K562 (cell line): ENCODE results near the gene ZNF124. TPM values are rescaled to one million over a fixed set of nuclear protein-coding genes. Genes with fewer than 3 reads are reported as not detected.

ENCODE experiments used
- ATAC-seq: fragments of 200-7000 bp; cut with Tn5 transposase; 3 replicates; pipeline ENCODE4 v1.9.1; 2020; ENCODE audit warnings: moderate library complexity
- BruUV-seq: library from RNA; stranded (reverse); fragments of 400-500 nt; replicated peaks from 2 replicates; lab custom pipeline; 2021; lab: Mats Ljungman, UMichigan
- CTCF ChIA-PET: fragments of 300-600 bp; formaldehyde crosslinking; extraction: SDS; loops from one replicate; lab custom pipeline; 2021; ENCODE audit warnings: low intra/inter-chr PET ratio; lab: Yijun Ruan, JAX
- POLR2A ChIA-PET: fragments of 300-600, 350-650 bp; sonication (Branson Sonifier 250); formaldehyde crosslinking; extraction: SDS; loops from one replicate; lab custom pipeline; 2021; ENCODE audit warnings: antibody characterized with exemption, inconsistent platforms; lab: Yijun Ruan, JAX
- DNase-seq, 4 experiments: peaks; one replicate each; pipeline versions ENCODE4 v3.0.0 to v3.0.0-alpha.2; 2011 to 2018; ENCODE audit warnings: low spot score in 3 of 4, mixed read lengths in 3 of 4; ENCODE audit errors: extremely low read depth in 1 of 4
- FAIRE-seq: peaks from 2 replicates; lab custom pipeline; 2011; peaks lifted over from hg19 to GRCh38; lab: Jason Lieb, UNC
- H2AFZ ChIP-seq: 2 replicates; pipeline ENCODE4 v1.6.0; 2011; ENCODE audit warnings: low read depth, low read length, control low read depth, inconsistent platforms
- H3K27ac ChIP-seq: fragments of 200-600 bp; 3 replicates; pipeline ENCODE4 v1.8.0; 2011; ENCODE audit warnings: low read depth, mild to moderate bottlenecking, control low read depth, inconsistent platforms, low read length, moderate library complexity, mixed read lengths; ENCODE audit errors: extremely low read depth
- H3K27me3 ChIP-seq, 2 experiments: fragments of 300-600 bp in 1 of 2; 2 replicates in 1 of 2; 3 replicates in 1 of 2; pipeline versions ENCODE4 v1.6.0 to v1.8.0; 2011; ENCODE audit warnings: inconsistent platforms in 2 of 2, low read length in 2 of 2, mild to moderate bottlenecking in 1 of 2, mixed read lengths in 1 of 2, moderate library complexity in 1 of 2; ENCODE audit not compliant: control insufficient read depth in 2 of 2, insufficient read depth in 2 of 2
- H3K36me3 ChIP-seq: fragments of 300-600 bp; 3 replicates; pipeline ENCODE4 v1.8.0; 2011; ENCODE audit warnings: mild to moderate bottlenecking, low read length, inconsistent platforms; ENCODE audit not compliant: control insufficient read depth, insufficient read depth
- H3K4me1 ChIP-seq, 2 experiments: fragments of 200-600 bp in 1 of 2; replicated peaks in 1 of 2; 2 replicates in 1 of 2; 3 replicates in 1 of 2; pipeline versions ENCODE4 v1.5.1 to v1.8.0; 2011; ENCODE audit warnings: inconsistent platforms in 2 of 2, low read length in 2 of 2, mild to moderate bottlenecking in 1 of 2, mixed read lengths in 1 of 2, moderate library complexity in 1 of 2; ENCODE audit not compliant: control insufficient read depth in 2 of 2, insufficient read depth in 2 of 2
- H3K4me2 ChIP-seq: 2 replicates; pipeline ENCODE4 v1.6.1; 2011; ENCODE audit warnings: low read length, control low read depth, inconsistent platforms, mixed read lengths; ENCODE audit not compliant: insufficient read depth
- H3K4me3 ChIP-seq: fragments of 200-600 bp; sonication (generic), shearing (Covaris generic); 2 replicates; pipeline ENCODE4 v1.5.1; 2016; ENCODE audit warnings: control low read depth, inconsistent platforms
- H3K79me2 ChIP-seq: fragments of 200-600 bp; 3 replicates; pipeline ENCODE4 v1.8.0; 2011; ENCODE audit warnings: low read length, inconsistent platforms; ENCODE audit not compliant: control insufficient read depth, insufficient read depth
- H3K9ac ChIP-seq, 2 experiments: 2 replicates each; pipeline versions ENCODE4 v1.6.0 to v1.6.1; 2011; ENCODE audit warnings: low read depth in 2 of 2, low read length in 2 of 2, control low read depth in 1 of 2, inconsistent platforms in 1 of 2, mild to moderate bottlenecking in 1 of 2, mixed read lengths in 1 of 2; ENCODE audit not compliant: insufficient read depth in 1 of 2
- H3K9me1 ChIP-seq: one replicate; pipeline ENCODE4 v1.6.0; 2011; ENCODE audit warnings: inconsistent platforms, mild to moderate bottlenecking, low read length, moderate library complexity; ENCODE audit not compliant: control insufficient read depth, insufficient read depth
- H3K9me3 ChIP-seq: replicated peaks from 2 replicates; pipeline ENCODE4 v1.5.1; 2011; ENCODE audit warnings: low read depth, low read length, inconsistent platforms; ENCODE audit not compliant: control insufficient read depth, insufficient read depth
- H4K20me1 ChIP-seq: replicated peaks from 2 replicates; pipeline ENCODE4 v1.6.1; 2011; ENCODE audit warnings: low read length, inconsistent platforms, mixed read lengths; ENCODE audit not compliant: control insufficient read depth, insufficient read depth
- C11orf30 ChIP-seq: fragments of 450-650 bp; IDR thresholded peaks from 2 replicates; pipeline ENCODE4 v1.6.1; 2016; ENCODE audit warnings: low read depth, mild to moderate bottlenecking
- FOXJ2 ChIP-seq: fragments of 200-800 bp; sonication (Bioruptor generic); IDR thresholded peaks from 2 replicates; pipeline ENCODE4 v1.6.1; 2016; ENCODE audit warnings: missing genetic modification characterization, missing compliant biosample characterization
- MAFF ChIP-seq: IDR thresholded peaks from 2 replicates; pipeline ENCODE4 v1.6.1; 2012; ENCODE audit warnings: low read length, improper control_type of control experiment
- MAFG ChIP-seq: fragments of 450-650 bp; conservative IDR thresholded peaks from 2 replicates; pipeline ENCODE4 v1.6.1; 2016; ENCODE audit warnings: missing genetic modification characterization, missing compliant biosample characterization
- MAFK ChIP-seq: IDR thresholded peaks from 2 replicates; pipeline ENCODE4 v1.6.1; 2011; ENCODE audit warnings: low read length, improper control_type of control experiment
- MITF ChIP-seq: IDR thresholded peaks from 2 replicates; pipeline ENCODE4 v1.6.1; 2014; ENCODE audit warnings: antibody characterized with exemption
- NFE2 ChIP-seq: IDR thresholded peaks from 2 replicates; pipeline ENCODE4 v1.6.1; 2014; ENCODE audit warnings: antibody characterized with exemption, low read depth
- NFE2L1 ChIP-seq: fragments of 450-650 bp; IDR thresholded peaks from 2 replicates; pipeline ENCODE4 v1.6.1; 2016; ENCODE audit warnings: missing genetic modification characterization, low read depth, mild to moderate bottlenecking, missing compliant biosample characterization, moderate library complexity, borderline replicate concordance
- PATZ1 ChIP-seq: fragments of 250-450 bp; sonication (Bioruptor Pico); IDR thresholded peaks from 2 replicates; pipeline ENCODE4 v1.5.0; 2020; ENCODE audit warnings: mild to moderate bottlenecking, borderline replicate concordance
- ZNF140 ChIP-seq: fragments of 250-450 bp; sonication (Bioruptor Pico); IDR thresholded peaks from 2 replicates; pipeline ENCODE4 v1.8.0; 2021; ENCODE audit warnings: moderate library complexity, mild to moderate bottlenecking, inconsistent platforms
- ZNF316 ChIP-seq: fragments of 450-650 bp; IDR thresholded peaks from 2 replicates; pipeline ENCODE4 v1.6.1; 2016
- WGBS: fragments of 100-300 bp; shearing (Covaris generic); methylation state at CpG from one replicate; pipeline ENCODE4 v1.1.6; 2016; ENCODE audit warnings: low coverage, mixed read lengths; ENCODE audit not compliant: insufficient coverage; ENCODE audit errors: missing lambda C conversion rate; 5-methylcytosine and 5-hydroxymethylcytosine counted together
- in situ Hi-C: fragments of 300-500 bp; cut with MboI; formaldehyde crosslinking; loops from 4 replicates; pipeline ENCODE4 v1.15.0; 2018; ENCODE audit warnings: inconsistent platforms, mixed read lengths
- intact Hi-C: fragments of 100-400 bp; cut with micrococcal nuclease; formaldehyde crosslinking; loops from 2 replicates; pipeline ENCODE4 v1.14.2; 2022
- polyA plus RNA-seq, 8 experiments: library from polyadenylated mRNA; depleted of rRNA in 4 of 8; stranded (reverse) in 5 of 8; unstranded in 3 of 8; fragments of >200 nt; fragmentation: Nextera tagmentation in 2 of 8; fragmentation: Illumina TruSeq in 1 of 8; extraction: Ambion mirVana in 2 of 8; extraction: Trizol in 1 of 8; gene quantifications; 2 replicates each; pipeline versions ENCODE4 v1.2.1 to v1.2.3, GENCODE V29; 2011 to 2014; ENCODE audit warnings: inconsistent platforms in 1 of 8, missing spikeins in 1 of 8
- total RNA-seq, 7 experiments: library from RNA; depleted of rRNA in 6 of 7; stranded (reverse); fragments of >200 nt in 6 of 7; fragmentation: Illumina TruSeq in 2 of 7; extraction: Trizol in 2 of 7; gene quantifications; 2 replicates each; pipeline versions ENCODE4 v1.2.1 to v1.2.3, GENCODE V29; 2011 to 2021; ENCODE audit warnings: low replicate concordance in 1 of 7

Gene ZNF124
- total and polyA plus RNA-seq, 9 of the 15 experiments (the other 6 are each of a cell fraction or from before 2014, with no cell fraction given): 7.6 to 71.5 (median 20.2) TPM

GRCh38 chr1:247182994-247183393 is 11.2 kb upstream of the ZNF124 start:
- H3K27me3 ChIP-seq: no peaks in the 10 kb centered on the region
- intact Hi-C loops (no loop called here), in situ Hi-C loops (no loop called here)
- no peak overlapping the region; the same call in 2 of the 3 replicates for H3K27ac ChIP-seq
- ChIA-PET POLR2A (no interaction called here), CTCF (no interaction called here)
- DNase-seq (peak in 2 of 4 experiments; percentile 26 to 44), FAIRE-seq (no peak)
- 0 out of 2 replicates have a peak overlapping the region, but pooled peaks have one; percentile 2 for H2AFZ ChIP-seq
- no peaks in the 10 kb centered on the region for H3K9me1 ChIP-seq
- H3K36me3 ChIP-seq: no peaks in the 10 kb centered on the region
- H3K4me2 ChIP-seq: no peak overlapping the region
- H3K9me3 ChIP-seq: peaks cover 6% of the 10 kb centered on the region
- 52% methylated on average over 7 of the region's 7 CpGs for WGBS
- H3K9ac ChIP-seq: no peak overlapping the region
- TF ChIP-seq MAFF: peak; percentile 85
- peak; percentile 93 for TF ChIP-seq C11orf30
- TF ChIP-seq NFE2: peak; percentile 76
- peak; percentile 21; the same call in 1 of the 2 replicates for TF ChIP-seq NFE2L1 (tag)
- TF ChIP-seq MITF: no peak
- peak; percentile 82 for TF ChIP-seq MAFK
- TF ChIP-seq FOXJ2 (tag): no peak
- TF ChIP-seq ZNF316: peak; percentile 96
- no peak for TF ChIP-seq ZNF140 (CRISPR knock-in tag)
- TF ChIP-seq MAFG (tag): peak; percentile 82
- no peak for TF ChIP-seq PATZ1 (CRISPR knock-in tag)
- TF ChIP-seq, all 486 proteins: peak for 7
- no TSS peak for BruUV-seq
- Histone ChIP-seq H3K4me1 (no peaks in the 10 kb centered on the region), H3K79me2 (no peaks in the 10 kb centered on the region), H3K4me3 (no peak overlapping the region), H4K20me1 (no peaks in the 10 kb centered on the region)
- peak; percentile 80 for ATAC-seq
